GM10847 (cell line): ENCODE results near the gene HOXC6.

Experiments used
- POLR2A ChIP-seq: IDR thresholded peaks from 2 replicates; pipeline ENCODE4 v1.6.1; 2011; ENCODE audit not compliant: insufficient read length; ENCODE audit errors: extremely low read depth

The HOXC6 gene

GRCh38 chr12:54035568-54036264 lies 7.5 kb downstream of the HOXC6 start:
- TF ChIP-seq POLR2A: no peak

DNA sequence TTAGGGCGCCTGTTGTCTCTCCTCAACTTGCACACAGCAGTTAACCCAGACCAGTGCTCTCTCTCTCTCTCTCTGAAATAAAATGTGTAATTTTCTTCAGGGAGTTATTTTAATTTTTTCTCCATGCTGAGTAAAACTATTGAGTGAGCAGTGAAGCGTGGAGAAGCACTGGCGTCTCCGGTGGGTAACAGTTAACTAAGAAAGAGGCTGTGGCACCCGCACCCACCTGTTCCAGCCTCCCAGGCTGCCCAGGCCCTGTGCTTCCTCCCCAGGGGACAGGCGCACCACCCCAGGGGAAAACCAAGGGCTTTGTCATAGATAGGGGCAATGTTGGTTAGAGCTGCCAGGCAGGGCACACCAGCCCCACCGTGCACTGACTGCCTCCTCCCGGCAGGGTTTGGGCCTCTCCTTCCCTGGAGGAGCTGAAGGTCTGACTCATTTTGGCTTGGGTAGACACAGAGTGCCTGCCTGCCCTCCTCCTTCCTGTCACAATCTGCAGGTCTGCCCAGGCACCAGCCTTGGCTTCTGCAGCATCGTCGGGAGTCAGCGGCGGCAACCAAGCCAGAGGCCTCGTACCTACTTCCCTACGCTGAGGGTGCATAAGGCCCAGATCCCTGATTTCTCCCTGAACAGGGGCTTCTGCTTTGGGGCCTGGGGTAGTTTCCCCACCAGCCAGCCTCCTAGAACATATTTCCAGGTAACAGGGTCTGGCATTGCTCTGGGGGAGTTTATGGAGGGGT lies 8.6 kb downstream of the HOXC6 start:
- TF ChIP-seq POLR2A: no peak

- no peak for TF ChIP-seq POLR2A
Measured at GRCh38 chr12:54037360-54038283, 9.4 kb downstream of the HOXC6 start.

DNA sequence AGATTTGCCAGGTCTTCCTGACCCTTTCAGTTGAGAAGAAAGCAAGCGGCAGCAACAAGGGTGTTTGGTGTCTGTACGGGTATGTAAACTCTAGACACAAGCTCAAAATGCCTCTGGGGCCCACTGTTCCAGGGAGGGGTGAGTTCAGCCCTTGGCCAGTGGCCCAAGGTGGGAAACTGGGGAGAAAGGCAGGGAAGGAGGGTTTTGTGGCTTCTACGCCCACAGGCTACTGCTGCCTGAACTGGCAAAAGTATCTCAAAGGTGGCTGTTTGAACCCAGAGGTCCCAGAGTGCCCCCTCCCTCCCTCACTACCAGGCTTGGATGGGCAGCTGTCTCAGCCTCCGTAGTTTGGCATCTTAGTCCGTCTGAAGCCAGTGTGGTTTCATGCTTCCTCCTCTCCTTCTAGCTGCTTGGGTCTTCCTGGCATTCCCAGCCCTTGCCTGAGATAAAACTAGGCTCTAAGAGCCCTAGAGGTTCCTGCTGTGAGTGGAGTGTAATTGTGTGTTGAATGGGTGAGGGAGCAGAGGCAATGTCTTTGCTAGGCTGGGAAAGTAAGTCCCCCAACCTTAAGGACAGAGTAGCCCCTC lies 10.1 kb downstream of the HOXC6 start:
- no peak for TF ChIP-seq POLR2A

GRCh38 chr12:54038871-54039414 lies 10.7 kb downstream of the HOXC6 start:
- TF ChIP-seq POLR2A: no peak

GRCh38 chr12:54039417-54040147 lies 11.3 kb downstream of the HOXC6 start:
- TF ChIP-seq POLR2A: no peak

DNA sequence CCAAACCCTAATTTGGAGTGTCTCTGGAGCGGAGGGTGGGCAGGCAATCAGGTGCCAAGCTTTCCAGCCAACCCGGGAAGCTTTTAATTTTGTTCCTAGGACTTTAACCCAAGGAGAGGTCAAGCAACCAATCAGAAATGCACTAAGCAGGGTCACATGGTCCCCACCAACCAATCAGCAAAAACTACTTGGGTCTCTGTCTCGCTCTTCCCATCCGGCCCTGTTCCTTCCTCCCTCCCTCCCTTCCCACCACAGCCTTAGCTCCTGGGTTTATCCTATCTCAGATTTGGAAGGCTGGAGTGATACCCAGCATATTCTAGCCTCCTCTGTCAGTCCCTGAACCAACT lies 11.9 kb downstream of the HOXC6 start:
- no peak for TF ChIP-seq POLR2A

- TF ChIP-seq POLR2A: no peak
Measured at GRCh38 chr12:54040648-54041047, 12.4 kb downstream of the HOXC6 start.

GRCh38 chr12:54041097-54041690 lies 13.0 kb downstream of the HOXC6 start:
- TF ChIP-seq POLR2A: no peak

DNA sequence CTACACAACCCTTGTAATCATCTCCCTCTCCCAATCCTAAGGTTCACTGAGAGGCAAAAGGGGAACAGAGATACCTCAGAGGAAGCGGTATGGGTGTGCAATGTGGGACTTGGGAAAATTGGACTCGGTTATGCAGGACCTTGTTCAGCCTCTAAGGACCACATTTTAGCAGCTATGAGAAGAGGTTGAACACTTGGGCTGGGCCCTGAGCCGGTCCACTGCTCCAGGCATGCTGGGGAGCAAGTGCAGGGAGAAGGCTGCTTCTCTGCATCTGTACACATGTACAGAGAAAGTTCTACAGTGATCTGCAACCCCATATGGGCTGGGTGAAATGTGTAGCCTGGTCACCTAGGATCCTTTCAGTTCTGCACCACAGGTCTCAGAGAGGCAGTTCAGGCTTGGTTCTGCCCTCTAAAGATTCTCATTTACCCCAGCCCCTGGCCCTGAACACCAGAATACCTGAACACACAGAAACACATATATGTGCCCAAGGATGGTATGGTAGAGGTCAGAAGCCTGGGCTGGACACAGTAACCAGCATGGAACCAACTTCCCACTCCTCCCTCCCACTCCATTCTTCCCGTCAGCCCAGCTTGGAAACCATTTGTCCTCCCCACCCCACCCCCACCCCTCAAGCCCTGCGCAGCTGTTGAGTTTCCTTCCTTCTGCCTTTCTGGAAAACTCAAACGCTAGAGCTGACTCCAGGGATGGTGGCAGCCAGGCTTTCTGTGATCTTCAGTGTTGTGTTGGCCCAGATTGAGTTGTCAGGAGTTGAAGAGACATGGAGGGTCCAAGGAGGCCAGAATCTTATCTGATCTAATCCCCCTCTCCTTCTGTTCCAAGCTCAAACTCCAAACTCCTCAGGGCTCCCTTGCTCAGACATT lies 15.0 kb downstream of the HOXC6 start:
- no peak for TF ChIP-seq POLR2A

DNA sequence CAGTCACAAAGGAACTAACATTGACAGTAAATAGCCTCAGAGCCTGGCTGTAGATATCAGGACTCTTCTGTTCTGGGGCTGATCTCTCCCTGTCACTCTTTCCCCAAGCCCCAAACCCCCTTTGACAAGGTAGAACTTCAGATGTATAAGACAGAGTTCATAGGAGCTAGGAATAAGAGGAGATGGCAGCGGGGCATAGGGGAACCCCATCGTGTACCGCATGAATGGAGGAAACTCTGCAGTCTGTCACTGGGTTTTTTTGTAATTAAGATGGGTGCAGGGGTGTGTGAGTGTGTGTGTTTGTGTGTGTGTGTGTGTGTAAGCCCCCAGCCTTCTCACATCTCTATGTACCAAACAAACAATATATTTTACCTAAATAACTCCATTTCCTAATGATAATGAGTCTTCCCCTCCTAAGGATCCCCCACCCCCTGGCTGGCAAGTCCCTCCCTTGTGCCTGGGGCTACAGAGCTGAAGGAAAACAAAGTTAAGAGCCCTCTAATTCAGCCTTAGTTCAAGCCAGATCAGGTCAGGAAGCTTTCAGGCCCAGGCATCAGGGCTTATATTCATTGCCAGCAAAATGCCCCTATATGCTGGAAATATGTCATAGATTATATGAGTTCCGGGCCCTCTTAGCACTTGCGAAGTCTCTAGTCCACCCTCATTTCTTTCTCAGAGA lies 16.3 kb downstream of the HOXC6 start:
- no peak for TF ChIP-seq POLR2A

DNA sequence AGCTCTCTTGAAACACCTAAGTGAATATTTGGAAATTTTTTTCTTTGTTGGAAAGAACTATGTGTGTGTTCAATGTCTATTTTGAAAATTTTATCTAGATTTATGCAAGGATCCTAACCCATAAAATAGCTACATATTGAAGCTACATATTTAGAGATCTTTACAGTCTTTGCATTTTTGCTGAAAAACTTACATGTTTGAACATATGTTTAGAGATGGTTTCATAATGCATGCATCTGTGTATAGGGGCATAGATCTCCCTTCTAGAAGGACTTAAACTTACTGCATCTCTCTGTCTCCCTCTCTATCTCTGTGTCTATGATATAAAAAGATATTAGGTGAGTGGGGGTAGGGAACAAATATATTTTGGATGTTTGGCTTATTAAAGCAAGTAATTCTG lies 17.2 kb downstream of the HOXC6 start:
- TF ChIP-seq POLR2A: no peak
